RWPE2 (cell line): ENCODE data around the gene GNAL.

Experiments used
- ATAC-seq: fragments of 200-7000 bp; cut with Tn5 transposase; 3 replicates; pipeline ENCODE4 v1.9.1; 2021; ENCODE audit warnings: low read depth
- DNase-seq: peaks from one replicate; pipeline ENCODE4 v3.0.0-alpha.2; 2020; ENCODE audit warnings: low spot score
- H3K27ac ChIP-seq: fragments of 450-650 bp; 2 replicates; pipeline ENCODE4 v1.5.1; 2017; ENCODE audit warnings: mild to moderate bottlenecking; ENCODE audit not compliant: poor library complexity, severe bottlenecking
- H3K27me3 ChIP-seq: fragments of 250-450 bp; sonication (Bioruptor Pico); 2 replicates; pipeline ENCODE4 v1.5.1; 2021; ENCODE audit warnings: mild to moderate bottlenecking, moderate library complexity; ENCODE audit not compliant: insufficient read depth, poor library complexity, severe bottlenecking
- H3K36me3 ChIP-seq: fragments of 250-450 bp; sonication (Bioruptor Pico); 2 replicates; pipeline ENCODE4 v1.5.1; 2020; ENCODE audit warnings: low read depth, mild to moderate bottlenecking, moderate library complexity
- H3K4me1 ChIP-seq: fragments of 250-450 bp; sonication (Bioruptor Pico); 2 replicates; pipeline ENCODE4 v1.5.1; 2021; ENCODE audit warnings: mild to moderate bottlenecking, moderate library complexity; ENCODE audit not compliant: insufficient read depth, poor library complexity, severe bottlenecking
- H3K4me3 ChIP-seq: fragments of 250-450 bp; sonication (Bioruptor Pico); 2 replicates; pipeline ENCODE4 v1.5.1; 2021; ENCODE audit warnings: mild to moderate bottlenecking, moderate library complexity; ENCODE audit not compliant: severe bottlenecking
- H3K9me3 ChIP-seq: fragments of 250-450 bp; sonication (Bioruptor Pico); 2 replicates; pipeline ENCODE4 v1.5.1; 2021; ENCODE audit warnings: mild to moderate bottlenecking, moderate library complexity; ENCODE audit not compliant: severe bottlenecking
- CTCF ChIP-seq: fragments of 450-650 bp; IDR thresholded peaks from one replicate; pipeline ENCODE4 v1.5.1; 2017; ENCODE audit warnings: mild to moderate bottlenecking, moderate library complexity; ENCODE audit not compliant: poor library complexity, severe bottlenecking

The GNAL gene

GRCh38 chr18:11795916-11796315 is 106.9 kb downstream of the GNAL start:
- H3K4me3 ChIP-seq, result no peak overlapping the region
- DNase-seq, result no peak
- no peak for ATAC-seq

GRCh38 chr18:11798271-11798670 is 109.2 kb downstream of the GNAL start:
- no peak for DNase-seq

More at GRCh38 chr18:11795916-11796315, 106.9 kb downstream of the GNAL start:
- Histone ChIP-seq H3K9me3 (no peaks in the 10 kb centered on the region), H3K27ac (no peak overlapping the region), H3K4me1 (no peaks in the 10 kb centered on the region), H3K36me3 (no peaks in the 10 kb centered on the region), H3K27me3 (no peaks in the 10 kb centered on the region)
- TF ChIP-seq CTCF, result no peak

GRCh38 chr18:11799066-11799465 is 110.0 kb downstream of the GNAL start:
- Histone ChIP-seq H3K27ac (no peak overlapping the region), H3K27me3 (no peaks in the 10 kb centered on the region), H3K4me3 (no peak overlapping the region), H3K36me3 (no peaks in the 10 kb centered on the region), H3K9me3 (no peaks in the 10 kb centered on the region), H3K4me1 (no peaks in the 10 kb centered on the region)
- DNase-seq (no peak), ATAC-seq (no peak)
- no peak for TF ChIP-seq CTCF

More at GRCh38 chr18:11798271-11798670, 109.2 kb downstream of the GNAL start:
- no peak for TF ChIP-seq CTCF
- no peaks in the 10 kb centered on the region for H3K27me3 ChIP-seq
- no peaks in the 10 kb centered on the region for H3K36me3 ChIP-seq
- H3K4me3 ChIP-seq, result no peak overlapping the region
- ATAC-seq, result no peak
- H3K9me3 ChIP-seq, result no peaks in the 10 kb centered on the region
- H3K27ac ChIP-seq, result no peak overlapping the region
- H3K4me1 ChIP-seq, result no peaks in the 10 kb centered on the region

GRCh38 chr18:11800566-11801334 is 111.7 kb downstream of the GNAL start:
- ATAC-seq, result no peak
- no peak for TF ChIP-seq CTCF
- DNase-seq, result no peak
- H3K4me3 ChIP-seq, result no peak overlapping the region
- H3K4me1 ChIP-seq, result no peaks in the 10 kb centered on the region
- H3K36me3 ChIP-seq, result no peaks in the 10 kb centered on the region
- no peaks in the 10 kb centered on the region for H3K9me3 ChIP-seq
- no peaks in the 10 kb centered on the region for H3K27me3 ChIP-seq
- H3K27ac ChIP-seq, result no peak overlapping the region

GRCh38 chr18:11801573-11801972 is 112.5 kb downstream of the GNAL start:
- no peaks in the 10 kb centered on the region for H3K9me3 ChIP-seq
- DNase-seq (no peak), ATAC-seq (no peak)
- no peak overlapping the region for H3K27ac ChIP-seq
- H3K27me3 ChIP-seq, result no peaks in the 10 kb centered on the region
- TF ChIP-seq CTCF, result no peak
- no peak overlapping the region for H3K4me3 ChIP-seq
- H3K36me3 ChIP-seq, result no peaks in the 10 kb centered on the region
- H3K4me1 ChIP-seq, result no peaks in the 10 kb centered on the region
